ENCODE data around the gene KDM1B.
A peak's percentile ranks its signal among the peaks of the same experiment; 100 is the strongest.

KDM1B gene

GRCh38 chr6:18263418-18264218 is 108.4 kb downstream of the KDM1B start:
- H3K9me2 ChIP-seq (ENCODE audit: low read depth, low read length), result no peaks in the 10 kb centered on the region
- peaks cover 53% of the 10 kb centered on the region for H3K79me2 ChIP-seq (ENCODE audit: insufficient read depth, low read length)
- peaks cover 6% of the 10 kb centered on the region; the same call in 1 of the 2 replicates for H3K9me3 ChIP-seq (ENCODE audit: low read length)
- peaks cover 48% of the 10 kb centered on the region for H3K36me3 ChIP-seq (ENCODE audit: insufficient read depth, low read length)
- peak overlapping the region; percentile 84 for H3K4me2 ChIP-seq (ENCODE audit: low read length)
- peak overlapping the region; percentile 86 for H3K27ac ChIP-seq (ENCODE audit: low read depth, low read length, poor library complexity, severe bottlenecking)
- peak overlapping the region; percentile 98 for H3K9ac ChIP-seq (ENCODE audit: low read length)
- H3F3A ChIP-seq (ENCODE audit: insufficient read depth, low read length), result no peaks in the 10 kb centered on the region
- peaks cover 40% of the 10 kb centered on the region for H3K4me1 ChIP-seq (ENCODE audit: insufficient read depth, low read length, severe bottlenecking)
- H2AFZ ChIP-seq (ENCODE audit: low read length), result no peak overlapping the region
- TF ChIP-seq CTCF (IDR thresholded peaks at IDR 0.05; ENCODE audit: low read length), result no peak
- no peak for TF ChIP-seq EZH2 (IDR thresholded peaks at IDR 0.05; ENCODE audit: borderline replicate concordance, low read length)
- H4K20me1 ChIP-seq (ENCODE audit: insufficient read depth, low read length), result peaks cover 3% of the 10 kb centered on the region; the same call in 1 of the 2 replicates
- peak overlapping the region; percentile 91 for H3K4me3 ChIP-seq (ENCODE audit: low read depth, low read length, poor library complexity, severe bottlenecking)
- H3K27me3 ChIP-seq (ENCODE audit: insufficient read depth, low read length), result no peaks in the 10 kb centered on the region

GRCh38 chr6:18264219-18264922 is 109.1 kb downstream of the KDM1B start, which contains the start of gene DEK:
Gene DEK, minus strand, starts transcription at chr6:18264530. Its CDS starts 543 bp downstream, at chr6:18263987.
- Histone ChIP-seq H4K20me1 (ENCODE audit: insufficient read depth, low read length) (peaks cover 3% of the 10 kb centered on the region; the same call in 1 of the 2 replicates), H3K9me3 (ENCODE audit: low read length) (peaks cover 6% of the 10 kb centered on the region; the same call in 1 of the 2 replicates), H3K27me3 (ENCODE audit: insufficient read depth, low read length) (no peaks in the 10 kb centered on the region), H3K4me1 (ENCODE audit: insufficient read depth, low read length, severe bottlenecking) (peaks cover 45% of the 10 kb centered on the region), H3K9ac (ENCODE audit: low read length) (peak within 1 kb of the TSS; percentile 98), H2AFZ (ENCODE audit: low read length) (0 out of 2 replicates have a peak within 1 kb of the TSS, but pooled peaks have one; percentile 19), H3K9me2 (ENCODE audit: low read depth, low read length) (no peaks in the 10 kb centered on the region), H3F3A (ENCODE audit: insufficient read depth, low read length) (no peaks in the 10 kb centered on the region), H3K36me3 (ENCODE audit: insufficient read depth, low read length) (peaks cover 42% of the 10 kb centered on the region), H3K4me2 (ENCODE audit: low read length) (peak within 1 kb of the TSS; percentile 84), H3K79me2 (ENCODE audit: insufficient read depth, low read length) (peaks cover 45% of the 10 kb centered on the region), H3K27ac (ENCODE audit: low read depth, low read length, poor library complexity, severe bottlenecking) (peak within 1 kb of the TSS; percentile 86), H3K4me3 (ENCODE audit: low read depth, low read length, poor library complexity, severe bottlenecking) (peak within 1 kb of the TSS; percentile 91)
- TF ChIP-seq EZH2 (IDR thresholded peaks at IDR 0.05; ENCODE audit: borderline replicate concordance, low read length) (no peak), CTCF (IDR thresholded peaks at IDR 0.05; ENCODE audit: low read length) (peak; percentile 56)

GRCh38 chr6:18264923-18265377 is 109.7 kb downstream of the KDM1B start:
- peaks cover 43% of the 10 kb centered on the region for H3K4me1 ChIP-seq (ENCODE audit: insufficient read depth, low read length, severe bottlenecking)
- TF ChIP-seq CTCF (IDR thresholded peaks at IDR 0.05; ENCODE audit: low read length) (no peak), EZH2 (IDR thresholded peaks at IDR 0.05; ENCODE audit: borderline replicate concordance, low read length) (no peak)

More at GRCh38 chr6:18264923-18265377, 109.7 kb downstream of the KDM1B start:
- Histone ChIP-seq H3K27me3 (ENCODE audit: insufficient read depth, low read length) (no peaks in the 10 kb centered on the region), H3K9ac (ENCODE audit: low read length) (peak overlapping the region; percentile 98), H4K20me1 (ENCODE audit: insufficient read depth, low read length) (no peaks in the 10 kb centered on the region), H3K79me2 (ENCODE audit: insufficient read depth, low read length) (peaks cover 40% of the 10 kb centered on the region), H3K36me3 (ENCODE audit: insufficient read depth, low read length) (peaks cover 36% of the 10 kb centered on the region), H3K9me2 (ENCODE audit: low read depth, low read length) (no peaks in the 10 kb centered on the region), H2AFZ (ENCODE audit: low read length) (0 out of 2 replicates have a peak overlapping the region, but pooled peaks have one; percentile 19), H3F3A (ENCODE audit: insufficient read depth, low read length) (no peaks in the 10 kb centered on the region), H3K4me2 (ENCODE audit: low read length) (peak overlapping the region; percentile 72), H3K9me3 (ENCODE audit: low read length) (peaks cover 6% of the 10 kb centered on the region; the same call in 1 of the 2 replicates), H3K27ac (ENCODE audit: low read depth, low read length, poor library complexity, severe bottlenecking) (peak overlapping the region; percentile 63), H3K4me3 (ENCODE audit: low read depth, low read length, poor library complexity, severe bottlenecking) (peak overlapping the region; percentile 91)
